Measurements from ENCODE around the gene MVB12B. TPM values are rescaled to one million over a fixed set of nuclear protein-coding genes. Genes with fewer than 3 reads are reported as not detected.

Gene MVB12B
- total RNA-seq, 4 donors from 2014 or later, result 7.9 to 28.9 (median 14.4) TPM

DNA sequence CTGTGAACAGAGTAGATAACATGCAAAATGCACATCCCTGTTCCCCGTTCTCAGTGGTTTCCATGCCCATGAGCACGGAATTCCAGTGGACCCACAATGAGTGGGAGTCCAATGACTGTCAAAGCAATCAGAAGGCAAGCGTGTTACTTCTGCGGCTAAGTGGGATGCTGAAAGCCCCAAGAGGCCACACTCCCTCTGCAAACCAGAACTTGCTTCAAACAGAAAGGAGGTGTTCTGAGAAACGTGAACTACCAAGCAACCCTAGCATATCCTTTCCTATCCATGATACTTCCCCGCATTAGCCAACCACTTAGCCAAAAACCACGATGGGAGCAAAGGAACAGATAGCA lies 21.7 kb upstream of the MVB12B start:
- no peak for DNase-seq
- TF ChIP-seq, protein P1, sequence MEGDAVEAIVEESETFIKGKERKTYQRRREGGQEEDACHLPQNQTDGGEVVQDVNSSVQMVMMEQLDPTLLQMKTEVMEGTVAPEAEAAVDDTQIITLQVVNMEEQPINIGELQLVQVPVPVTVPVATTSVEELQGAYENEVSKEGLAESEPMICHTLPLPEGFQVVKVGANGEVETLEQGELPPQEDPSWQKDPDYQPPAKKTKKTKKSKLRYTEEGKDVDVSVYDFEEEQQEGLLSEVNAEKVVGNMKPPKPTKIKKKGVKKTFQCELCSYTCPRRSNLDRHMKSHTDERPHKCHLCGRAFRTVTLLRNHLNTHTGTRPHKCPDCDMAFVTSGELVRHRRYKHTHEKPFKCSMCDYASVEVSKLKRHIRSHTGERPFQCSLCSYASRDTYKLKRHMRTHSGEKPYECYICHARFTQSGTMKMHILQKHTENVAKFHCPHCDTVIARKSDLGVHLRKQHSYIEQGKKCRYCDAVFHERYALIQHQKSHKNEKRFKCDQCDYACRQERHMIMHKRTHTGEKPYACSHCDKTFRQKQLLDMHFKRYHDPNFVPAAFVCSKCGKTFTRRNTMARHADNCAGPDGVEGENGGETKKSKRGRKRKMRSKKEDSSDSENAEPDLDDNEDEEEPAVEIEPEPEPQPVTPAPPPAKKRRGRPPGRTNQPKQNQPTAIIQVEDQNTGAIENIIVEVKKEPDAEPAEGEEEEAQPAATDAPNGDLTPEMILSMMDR (IDR thresholded peaks at IDR 0.05), result no peak
- TF ChIP-seq POLR2A (IDR thresholded peaks at IDR 0.05), result no peak
- H3K4me3 ChIP-seq, result no peak overlapping the region
- no peaks in the 10 kb centered on the region for H3K9me3 ChIP-seq
- H3K27ac ChIP-seq, result no peak overlapping the region
- no peaks in the 10 kb centered on the region for H3K27me3 ChIP-seq
- no peaks in the 10 kb centered on the region for H3K4me1 ChIP-seq
- H3K36me3 ChIP-seq, result no peaks in the 10 kb centered on the region

DNA sequence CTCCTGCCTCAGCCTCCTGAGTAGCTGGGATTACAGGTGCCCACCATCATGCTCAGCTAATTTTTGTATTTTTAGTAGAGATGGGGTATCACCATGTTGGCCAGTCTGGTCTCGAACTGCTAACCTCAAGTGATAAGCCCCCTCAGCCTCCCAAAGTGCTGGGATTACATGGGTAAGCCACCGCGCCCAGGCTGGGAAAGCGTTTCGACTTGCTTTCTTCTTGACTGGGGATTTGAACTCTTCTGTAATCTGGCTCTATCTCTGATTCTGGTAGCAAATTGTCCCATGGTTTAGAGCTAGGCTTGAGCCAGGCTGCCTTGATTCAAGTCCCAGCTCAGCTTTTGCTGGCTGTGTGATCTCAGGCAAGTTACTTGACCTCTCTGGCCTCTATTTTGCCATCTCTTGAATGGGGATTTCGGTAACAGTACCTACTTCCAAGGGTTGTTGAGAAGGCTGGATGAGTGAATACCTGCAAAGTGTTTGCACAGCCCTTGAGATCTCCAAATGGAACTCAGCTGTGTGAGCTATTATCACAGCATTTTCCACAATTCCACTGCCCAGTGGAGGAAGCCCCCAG lies 20.5 kb upstream of the MVB12B start:
- Histone ChIP-seq H3K27me3 (no peaks in the 10 kb centered on the region), H3K9me3 (no peaks in the 10 kb centered on the region), H3K27ac (no peak overlapping the region), H3K36me3 (no peaks in the 10 kb centered on the region), H3K4me3 (no peak overlapping the region), H3K4me1 (no peaks in the 10 kb centered on the region)
- no peak for DNase-seq
- TF ChIP-seq, protein P1 (IDR thresholded peaks at IDR 0.05), result no peak
- TF ChIP-seq POLR2A (IDR thresholded peaks at IDR 0.05), result no peak

DNA sequence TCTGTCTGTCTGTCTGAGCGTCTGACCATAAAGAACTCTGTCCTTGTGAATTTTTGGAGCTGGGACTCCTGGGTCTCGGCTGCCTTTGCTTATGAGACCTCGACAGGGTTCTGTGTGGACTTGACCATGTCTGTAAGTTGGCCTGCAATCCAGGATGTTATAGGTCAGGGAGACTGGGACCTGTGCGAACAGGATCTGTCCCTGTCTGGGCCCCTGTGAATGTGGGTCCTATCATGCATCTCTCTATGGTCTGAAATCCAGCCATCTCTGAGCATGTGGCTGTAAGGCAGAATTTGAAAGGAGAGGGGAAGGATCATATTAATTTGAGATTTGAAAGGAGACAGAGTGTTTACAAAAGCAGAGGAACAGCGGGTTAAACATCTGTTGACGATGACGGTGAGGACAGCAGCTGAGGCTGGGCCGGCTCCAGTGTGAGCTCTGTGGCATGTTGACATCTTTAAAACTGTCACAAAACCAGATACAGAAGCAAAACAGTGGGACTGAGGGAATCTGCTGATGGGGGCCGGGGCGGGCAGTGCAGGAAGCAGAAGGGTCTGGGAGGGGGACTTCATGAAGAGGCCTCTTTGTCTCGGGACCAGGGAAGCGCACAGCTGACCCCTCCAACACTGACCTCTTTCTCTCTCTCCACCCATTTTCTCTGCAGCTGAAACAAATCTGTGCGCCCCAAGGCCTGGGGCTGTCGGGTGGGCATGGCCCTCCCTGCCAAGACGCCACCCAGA lies 19.1 kb upstream of the MVB12B start:
- Histone ChIP-seq H3K27me3 (no peaks in the 10 kb centered on the region), H3K27ac (no peak overlapping the region), H3K4me3 (no peak overlapping the region), H3K4me1 (no peaks in the 10 kb centered on the region), H3K9me3 (no peaks in the 10 kb centered on the region), H3K36me3 (no peaks in the 10 kb centered on the region)
- TF ChIP-seq, protein P1 (IDR thresholded peaks at IDR 0.05), result no peak
- TF ChIP-seq POLR2A (IDR thresholded peaks at IDR 0.05), result no peak
- no peak for DNase-seq

DNA sequence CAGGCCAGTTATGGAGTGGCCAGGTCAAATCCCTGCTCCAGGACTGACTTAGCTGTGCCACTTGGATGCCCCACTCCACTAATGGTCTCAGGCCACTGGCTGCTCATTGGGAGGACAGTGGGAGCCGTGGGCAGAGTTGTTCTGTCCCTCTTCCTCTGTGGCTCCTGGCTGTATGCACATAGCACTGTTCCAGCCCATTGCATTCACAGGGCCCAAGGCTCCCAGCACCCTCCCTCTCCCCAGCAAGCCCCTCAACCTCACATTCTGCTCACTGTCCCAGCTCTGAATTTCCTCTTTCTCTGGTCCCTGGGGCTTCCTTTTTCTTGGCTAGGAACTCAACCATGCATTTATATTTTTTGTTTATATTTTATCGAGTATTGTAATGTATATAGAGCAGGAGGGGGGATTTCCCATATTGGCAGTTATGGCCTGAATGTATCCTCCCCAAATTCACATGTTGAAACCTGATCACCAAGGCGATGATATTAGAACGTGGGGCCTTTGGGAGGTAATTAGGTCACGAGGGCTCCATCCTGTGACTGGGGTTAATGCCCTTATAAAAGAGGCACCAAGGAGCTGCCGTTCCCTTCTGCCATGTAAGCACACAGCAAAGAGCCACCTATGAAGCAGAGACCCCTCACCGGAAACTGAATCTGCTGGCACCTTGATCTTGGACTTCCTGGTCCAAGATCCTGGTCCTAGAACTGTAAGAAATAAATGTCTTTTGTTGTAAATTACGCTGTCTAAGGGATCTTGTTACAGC lies 17.0 kb upstream of the MVB12B start:
- no peaks in the 10 kb centered on the region for H3K27me3 ChIP-seq
- no peaks in the 10 kb centered on the region for H3K9me3 ChIP-seq
- DNase-seq, result peak in 1 of 3 donors; percentile 15
- H3K27ac ChIP-seq, result no peak overlapping the region
- no peak for TF ChIP-seq POLR2A (IDR thresholded peaks at IDR 0.05)
- TF ChIP-seq, protein P1 (IDR thresholded peaks at IDR 0.05), result no peak
- no peak overlapping the region for H3K4me3 ChIP-seq
- no peaks in the 10 kb centered on the region for H3K36me3 ChIP-seq
- no peaks in the 10 kb centered on the region for H3K4me1 ChIP-seq

DNA sequence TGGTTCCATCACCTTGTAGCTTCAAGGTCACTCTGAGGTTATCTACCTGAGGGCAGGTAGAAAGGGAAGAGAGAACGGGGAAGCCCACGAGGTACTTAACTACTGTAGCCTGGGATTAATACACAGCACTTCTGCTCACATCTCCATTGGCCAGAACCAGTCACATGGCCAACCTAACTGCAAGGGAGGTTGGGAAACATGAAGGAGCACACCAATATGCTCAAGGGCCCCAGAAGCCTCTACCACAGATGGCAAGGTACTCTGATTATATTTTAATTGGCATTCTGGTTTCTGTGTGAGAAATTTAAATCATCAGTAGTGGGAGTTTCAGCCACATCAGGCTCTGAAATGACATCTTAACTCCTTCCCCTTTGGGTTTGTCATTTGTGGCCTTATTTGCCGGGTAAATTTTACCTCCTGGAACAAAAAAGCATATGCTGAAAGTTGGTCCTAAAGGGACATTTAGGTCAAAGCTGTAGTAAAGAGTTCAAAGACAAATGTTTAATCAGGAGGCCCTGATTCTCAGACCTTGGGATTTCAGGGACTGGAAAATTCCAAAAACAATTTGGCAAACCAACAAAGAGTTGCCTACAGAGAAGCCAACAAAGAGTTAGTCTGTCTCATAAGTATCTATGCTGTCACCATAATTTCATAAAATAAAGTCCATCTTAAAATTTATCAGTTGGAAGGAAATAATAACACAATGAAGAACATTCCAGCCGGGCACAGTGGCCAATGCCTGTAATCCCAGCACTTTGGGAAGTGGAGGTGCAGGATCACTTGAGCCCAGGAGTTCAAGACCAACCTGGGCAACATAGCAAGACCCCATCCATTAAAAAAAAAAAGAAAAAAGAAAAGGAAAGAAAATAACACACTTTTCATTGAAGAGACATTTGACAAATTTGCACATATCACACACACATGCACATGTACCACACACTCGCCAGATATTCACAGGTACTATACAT lies 13.8 kb upstream of the MVB12B start:
- TF ChIP-seq, protein P1 (IDR thresholded peaks at IDR 0.05), result no peak
- TF ChIP-seq POLR2A (IDR thresholded peaks at IDR 0.05), result no peak
- H3K4me1 ChIP-seq, result no peaks in the 10 kb centered on the region
- H3K36me3 ChIP-seq, result no peaks in the 10 kb centered on the region
- no peak for DNase-seq
- H3K9me3 ChIP-seq, result no peaks in the 10 kb centered on the region
- H3K4me3 ChIP-seq, result no peak overlapping the region
- no peaks in the 10 kb centered on the region for H3K27me3 ChIP-seq
- H3K27ac ChIP-seq, result no peak overlapping the region

Measured in Peyer's patch (tissue), 4 donors.